H9 (cell line): ENCODE measurements around the gene MYT1. TPM values are rescaled to one million over a fixed set of nuclear protein-coding genes. Genes with fewer than 3 reads are reported as not detected.

Source experiments
- DNase-seq: peaks from one replicate; pipeline ENCODE4 v3.0.0-alpha.2; 2017
- H2AFZ ChIP-seq: one replicate; pipeline ENCODE4 v1.6.1; 2013; ENCODE audit warnings: mild to moderate bottlenecking, low read length, control low read depth, moderate library complexity
- H2AK5ac ChIP-seq: 2 replicates; pipeline ENCODE4 v1.6.1; 2013; ENCODE audit warnings: low read length, control low read depth, mixed read lengths; ENCODE audit not compliant: insufficient read length
- H2BK120ac ChIP-seq: one replicate; pipeline ENCODE4 v1.6.1; 2013; ENCODE audit warnings: low read depth, mild to moderate bottlenecking, low read length, control low read depth, inconsistent platforms; ENCODE audit not compliant: poor library complexity, severe bottlenecking
- H2BK12ac ChIP-seq: 2 replicates; pipeline ENCODE4 v1.6.1; 2013; ENCODE audit warnings: low read length, control low read depth, mixed read lengths, low read depth; ENCODE audit not compliant: insufficient read length
- H2BK15ac ChIP-seq: 2 replicates; pipeline ENCODE4 v1.6.1; 2013; ENCODE audit warnings: low read depth, low read length, control low read depth
- H2BK20ac ChIP-seq: one replicate; pipeline ENCODE4 v1.6.1; 2013; ENCODE audit warnings: low read depth, mild to moderate bottlenecking, low read length, control low read depth, inconsistent platforms; ENCODE audit not compliant: poor library complexity, severe bottlenecking
- H2BK5ac ChIP-seq: 2 replicates; pipeline ENCODE4 v1.6.1; 2013; ENCODE audit warnings: low read length, control low read depth, mixed read lengths; ENCODE audit not compliant: insufficient read length
- H3K14ac ChIP-seq: 2 replicates; pipeline ENCODE4 v1.6.1; 2013; ENCODE audit warnings: low read length, control low read depth; ENCODE audit not compliant: insufficient read depth
- H3K18ac ChIP-seq: 2 replicates; pipeline ENCODE4 v1.6.1; 2013; ENCODE audit warnings: low read depth, mild to moderate bottlenecking, mixed read lengths, low read length, control low read depth; ENCODE audit not compliant: insufficient read length
- H3K23ac ChIP-seq: 2 replicates; pipeline ENCODE4 v1.6.1; 2013; ENCODE audit warnings: low read length, control low read depth, mixed read lengths, low read depth; ENCODE audit not compliant: insufficient read length
- H3K23me2 ChIP-seq: 2 replicates; pipeline ENCODE4 v1.6.1; 2013; ENCODE audit warnings: low read depth, mild to moderate bottlenecking, mixed read lengths, low read length, control low read depth; ENCODE audit not compliant: insufficient read length, poor library complexity, severe bottlenecking
- H3K27ac ChIP-seq: 2 replicates; pipeline ENCODE4 v1.5.1; 2013; ENCODE audit warnings: low read length, control low read depth, mixed read lengths, low read depth; ENCODE audit not compliant: insufficient read length
- H3K27me3 ChIP-seq: 2 replicates; pipeline ENCODE4 v1.6.1; 2013; ENCODE audit warnings: low read length, control low read depth, inconsistent platforms; ENCODE audit not compliant: insufficient read depth
- H3K4ac ChIP-seq: 2 replicates; pipeline ENCODE4 v1.6.1; 2013; ENCODE audit warnings: low read depth, mild to moderate bottlenecking, control low read depth, inconsistent platforms, low read length, moderate library complexity
- H3K4me1 ChIP-seq: 2 replicates; pipeline ENCODE4 v1.6.1; 2013; ENCODE audit warnings: low read length, control low read depth, inconsistent platforms; ENCODE audit not compliant: insufficient read depth
- H3K4me2 ChIP-seq: 2 replicates; pipeline ENCODE4 v1.6.1; 2013; ENCODE audit warnings: low read length, control low read depth, mixed read lengths; ENCODE audit not compliant: insufficient read length, insufficient read depth
- H3K56ac ChIP-seq: 2 replicates; pipeline ENCODE4 v1.6.1; 2013; ENCODE audit warnings: low read depth, mild to moderate bottlenecking, mixed read lengths, low read length, control low read depth; ENCODE audit not compliant: insufficient read length
- H3K79me1 ChIP-seq: 2 replicates; pipeline ENCODE4 v1.6.1; 2013; ENCODE audit warnings: low read depth, mild to moderate bottlenecking, moderate library complexity, low read length, control low read depth, inconsistent platforms; ENCODE audit not compliant: insufficient read depth, poor library complexity, severe bottlenecking
- H3K79me2 ChIP-seq: 2 replicates; pipeline ENCODE4 v1.6.1; 2013; ENCODE audit warnings: low read length, control low read depth, inconsistent platforms; ENCODE audit not compliant: insufficient read depth
- H3K9ac ChIP-seq: 2 replicates; pipeline ENCODE4 v1.6.1; 2013; ENCODE audit warnings: low read length, control low read depth, mixed read lengths; ENCODE audit not compliant: insufficient read length; ENCODE audit errors: extremely low read depth
- H3K9me3 ChIP-seq: one replicate; pipeline ENCODE4 v1.6.1; 2013; ENCODE audit warnings: low read depth, low read length, inconsistent platforms; ENCODE audit not compliant: control insufficient read depth
- H3T11ph ChIP-seq: one replicate; pipeline ENCODE4 v1.6.1; 2013; ENCODE audit warnings: mild to moderate bottlenecking, low read length, control low read depth, inconsistent platforms
- H4K20me1 ChIP-seq: one replicate; pipeline ENCODE4 v1.6.1; 2013; ENCODE audit not compliant: control insufficient read depth, insufficient read length, insufficient read depth
- H4K5ac ChIP-seq: 2 replicates; pipeline ENCODE4 v1.6.1; 2013; ENCODE audit warnings: low read depth, mild to moderate bottlenecking, mixed read lengths, low read length, control low read depth; ENCODE audit not compliant: insufficient read length
- H4K8ac ChIP-seq: replicated peaks from 2 replicates; pipeline ENCODE4 v1.6.1; 2013; ENCODE audit warnings: low read length, control low read depth, mixed read lengths, low read depth; ENCODE audit not compliant: insufficient read length
- H4K91ac ChIP-seq: 2 replicates; pipeline ENCODE4 v1.6.1; 2013; ENCODE audit warnings: low read depth, mild to moderate bottlenecking, moderate library complexity, mixed read lengths, low read length, control low read depth; ENCODE audit not compliant: insufficient read length
- H3K27ac Mint-ChIP-seq, 3 experiments: 2 replicates in 2 of 3; 3 replicates in 1 of 3; pipeline ENCODE4 v1.8.0; 2020 to 2021; ENCODE audit warnings: mixed read lengths in 3 of 3, mild to moderate bottlenecking in 1 of 3, moderate library complexity in 1 of 3
- H3K27me3 Mint-ChIP-seq: 2 replicates; pipeline ENCODE4 v1.8.0; 2021; ENCODE audit warnings: low read depth, mild to moderate bottlenecking, moderate library complexity, mixed read lengths
- H3K36me3 Mint-ChIP-seq, 3 experiments: 2 replicates in 2 of 3; 3 replicates in 1 of 3; pipeline ENCODE4 v1.8.0; 2020 to 2021; ENCODE audit warnings: low read depth in 3 of 3, mixed read lengths in 3 of 3; ENCODE audit not compliant: insufficient read depth in 1 of 3
- H3K4me1 Mint-ChIP-seq, 2 experiments: 2 replicates each; pipeline ENCODE4 v1.8.0; 2020; ENCODE audit warnings: mixed read lengths in 2 of 2
- H3K4me3 Mint-ChIP-seq, 2 experiments: 2 replicates in 1 of 2; 3 replicates in 1 of 2; pipeline ENCODE4 v1.8.0; 2020 to 2021; ENCODE audit warnings: mild to moderate bottlenecking in 2 of 2, mixed read lengths in 2 of 2, moderate library complexity in 1 of 2
- H3K9me3 Mint-ChIP-seq, 2 experiments: 2 replicates in 1 of 2; 3 replicates in 1 of 2; pipeline ENCODE4 v1.8.0; 2020; ENCODE audit warnings: mild to moderate bottlenecking in 2 of 2, mixed read lengths in 2 of 2, moderate library complexity in 1 of 2
- WGBS: extraction: QIAGEN DNeasy Blood & Tissue Kit; methylation state at CpG from one replicate; pipeline ENCODE4 v1.1.7; 2013; ENCODE audit warnings: missing lambda C conversion rate, low lambda C conversion rate, mixed read lengths; ENCODE audit not compliant: insufficient read length; ENCODE audit errors: extremely low coverage; 5-methylcytosine and 5-hydroxymethylcytosine counted together
- total RNA-seq: library from RNA; stranded (reverse); gene quantifications from 2 replicates; pipeline ENCODE4 v1.2.1, GENCODE V29; 2021
- TF ChIP-seq, protein P1 (sequence below): fragments of 200-600 bp; sonication (generic); conservative IDR thresholded peaks from 3 replicates; pipeline ENCODE4 v1.8.0; 2021; ENCODE audit warnings: antibody characterized with exemption, mild to moderate bottlenecking

MYT1 gene
- total RNA-seq, 1 experiment from 2014 or later = 0.79 TPM

DNA sequence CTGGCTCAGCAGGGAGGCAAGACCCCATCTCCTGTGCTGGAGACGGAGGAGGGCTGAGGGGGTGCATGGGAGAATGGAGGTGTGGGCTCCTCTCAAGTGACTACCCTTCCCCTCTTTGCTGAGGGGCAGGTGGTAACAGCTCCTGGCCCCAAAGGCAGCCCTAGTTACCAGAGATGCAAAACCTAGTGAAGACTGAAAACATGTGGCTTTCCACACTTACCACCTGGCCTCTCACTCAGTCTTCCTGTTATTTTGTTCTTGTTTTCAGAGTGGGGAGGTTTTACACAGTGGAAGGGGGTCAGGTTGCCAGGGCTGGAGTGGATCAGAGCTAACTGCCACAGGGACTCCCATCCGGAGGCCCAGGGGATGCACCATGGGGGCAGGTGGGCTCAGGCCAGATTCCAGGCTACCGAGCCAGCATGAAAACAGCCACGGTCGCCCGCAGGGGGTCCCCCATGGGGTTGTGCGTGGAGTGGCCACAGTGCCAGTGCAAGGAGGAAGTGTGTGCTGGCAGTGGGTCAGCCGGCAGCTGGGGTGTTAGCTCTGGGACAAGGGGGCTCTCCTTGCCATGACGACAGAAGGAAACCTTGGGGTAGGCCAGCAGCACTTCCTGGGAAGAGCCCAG is 21.1 kb downstream of the MYT1 start:
- Histone ChIP-seq H3K18ac (no peak overlapping the region), H3K9ac (no peak overlapping the region), H3K9me3 (no peaks in the 10 kb centered on the region), H3K79me2 (no peaks in the 10 kb centered on the region), H2BK12ac (no peak overlapping the region), H2BK15ac (no peak overlapping the region), H3K23me2 (no peaks in the 10 kb centered on the region), H3T11ph (no peak overlapping the region), H3K4ac (no peak overlapping the region), H2BK5ac (no peak overlapping the region), H3K23ac (no peak overlapping the region), H3K56ac (no peak overlapping the region), H3K14ac (no peak overlapping the region), H4K20me1 (no peaks in the 10 kb centered on the region), H3K27ac (no peak overlapping the region), H3K79me1 (no peaks in the 10 kb centered on the region), H3K4me1 (peaks cover 15% of the 10 kb centered on the region; the same call in 1 of the 2 replicates), H2BK120ac (no peak overlapping the region), H3K27me3 (no peaks in the 10 kb centered on the region), H4K8ac (no peak overlapping the region), H2AFZ (no peak overlapping the region), H2BK20ac (no peak overlapping the region), H3K4me2 (no peak overlapping the region), H4K91ac (no peak overlapping the region), H2AK5ac (no peak overlapping the region), H4K5ac (no peak overlapping the region)
- DNase-seq = no peak
- H3K4me1 Mint-ChIP-seq = peaks cover 28% of the 10 kb centered on the region in 2 experiments
- H3K36me3 Mint-ChIP-seq = peaks cover 3 to 5% (median 4%) of the 10 kb centered on the region in 3 experiments; a peak in 6 of 7 replicates
- peaks cover 17% of the 10 kb centered on the region for H3K27me3 Mint-ChIP-seq
- TF ChIP-seq, protein P1, sequence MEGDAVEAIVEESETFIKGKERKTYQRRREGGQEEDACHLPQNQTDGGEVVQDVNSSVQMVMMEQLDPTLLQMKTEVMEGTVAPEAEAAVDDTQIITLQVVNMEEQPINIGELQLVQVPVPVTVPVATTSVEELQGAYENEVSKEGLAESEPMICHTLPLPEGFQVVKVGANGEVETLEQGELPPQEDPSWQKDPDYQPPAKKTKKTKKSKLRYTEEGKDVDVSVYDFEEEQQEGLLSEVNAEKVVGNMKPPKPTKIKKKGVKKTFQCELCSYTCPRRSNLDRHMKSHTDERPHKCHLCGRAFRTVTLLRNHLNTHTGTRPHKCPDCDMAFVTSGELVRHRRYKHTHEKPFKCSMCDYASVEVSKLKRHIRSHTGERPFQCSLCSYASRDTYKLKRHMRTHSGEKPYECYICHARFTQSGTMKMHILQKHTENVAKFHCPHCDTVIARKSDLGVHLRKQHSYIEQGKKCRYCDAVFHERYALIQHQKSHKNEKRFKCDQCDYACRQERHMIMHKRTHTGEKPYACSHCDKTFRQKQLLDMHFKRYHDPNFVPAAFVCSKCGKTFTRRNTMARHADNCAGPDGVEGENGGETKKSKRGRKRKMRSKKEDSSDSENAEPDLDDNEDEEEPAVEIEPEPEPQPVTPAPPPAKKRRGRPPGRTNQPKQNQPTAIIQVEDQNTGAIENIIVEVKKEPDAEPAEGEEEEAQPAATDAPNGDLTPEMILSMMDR = no peak
- WGBS = no CpG with 5 or more reads among the region's 9 CpGs
- H3K4me3 Mint-ChIP-seq = no peak overlapping the region
- no peak overlapping the region for H3K27ac Mint-ChIP-seq
- peaks cover 6 to 9% of the 10 kb centered on the region in 2 experiments for H3K9me3 Mint-ChIP-seq
